Hepatocyte (in vitro differentiated cells): ENCODE data around the gene UPP1. TPM values are rescaled to one million over a fixed set of nuclear protein-coding genes. Genes with fewer than 3 reads are reported as not detected.
"Not testable (repeated sequence)": the region's sequence is repeated elsewhere in the genome, so short reads cannot be mapped to it uniquely, and the experiment has no call there.

Experiments used
- DNase-seq: peaks from one replicate; pipeline ENCODE4 v3.0.0-alpha.2; 2016; ENCODE audit warnings: low spot score
- H2AFZ ChIP-seq: fragments of 200-600 bp; sonication (generic); 2 replicates; pipeline ENCODE4 v1.6.0; 2016; ENCODE audit warnings: antibody characterized with exemption, mild to moderate bottlenecking
- H3K27ac ChIP-seq: fragments of 200-600 bp; sonication (generic); 2 replicates; pipeline ENCODE4 v1.5.1; 2016; ENCODE audit warnings: mild to moderate bottlenecking
- H3K27me3 ChIP-seq: fragments of 200-600 bp; sonication (generic); 2 replicates; pipeline ENCODE4 v1.6.1; 2016
- H3K36me3 ChIP-seq: fragments of 200-600 bp; sonication (generic); replicated peaks from 2 replicates; pipeline ENCODE4 v1.5.1; 2016; ENCODE audit warnings: low read depth; ENCODE audit not compliant: insufficient read depth
- H3K4me1 ChIP-seq: fragments of 200-600 bp; sonication (generic); 2 replicates; pipeline ENCODE4 v1.5.1; 2016; ENCODE audit warnings: mild to moderate bottlenecking, moderate library complexity; ENCODE audit not compliant: insufficient read depth
- H3K4me2 ChIP-seq: fragments of 200-600 bp; sonication (generic); 2 replicates; pipeline ENCODE4 v1.6.0; 2016
- H3K4me3 ChIP-seq: fragments of 200-600 bp; sonication (generic); 2 replicates; pipeline ENCODE4 v1.5.1; 2016; ENCODE audit warnings: mild to moderate bottlenecking
- H3K79me2 ChIP-seq: fragments of 200-600 bp; sonication (generic); 2 replicates; pipeline ENCODE4 v1.6.0; 2017; ENCODE audit warnings: mild to moderate bottlenecking
- H3K9me2 ChIP-seq: fragments of 200-600 bp; sonication (generic); replicated peaks from 2 replicates; pipeline ENCODE4 v1.6.0; 2017; ENCODE audit warnings: mild to moderate bottlenecking; ENCODE audit not compliant: insufficient read depth
- H3K9me3 ChIP-seq: fragments of 200-600 bp; sonication (generic); 2 replicates; pipeline ENCODE4 v1.5.1; 2016; ENCODE audit warnings: low read depth, mild to moderate bottlenecking
- H4K20me1 ChIP-seq: fragments of 200-600 bp; sonication (generic); 2 replicates; pipeline ENCODE4 v1.6.0; 2016; ENCODE audit warnings: mild to moderate bottlenecking; ENCODE audit not compliant: insufficient read depth, poor library complexity, severe bottlenecking
- EZH2 ChIP-seq: fragments of 200-600 bp; sonication (generic); IDR thresholded peaks from 2 replicates; pipeline ENCODE4 v1.6.1; 2016; ENCODE audit warnings: antibody characterized with exemption, mild to moderate bottlenecking, borderline replicate concordance
- EZH2phosphoT487 ChIP-seq: fragments of 200-600 bp; sonication (generic); IDR thresholded peaks from one replicate; pipeline ENCODE4 v1.6.1; 2018; ENCODE audit warnings: antibody characterized with exemption, mild to moderate bottlenecking, low read depth, moderate library complexity; ENCODE audit not compliant: unreplicated experiment, severe bottlenecking
- WGBS: methylation state at CpG from one replicate; pipeline ENCODE4 v1.1.6; 2016; ENCODE audit warnings: low lambda C conversion rate; ENCODE audit errors: missing lambda C conversion rate; 5-methylcytosine and 5-hydroxymethylcytosine counted together
- polyA plus RNA-seq: library from polyadenylated mRNA; unstranded; fragments of >200 nt; fragmentation: Nextera tagmentation; extraction: Ambion mirVana; gene quantifications from 2 replicates; pipeline ENCODE4 v1.2.1, GENCODE V29; 2016
- total RNA-seq: library from RNA; depleted of rRNA; stranded (reverse); fragments of >200 nt; gene quantifications from 2 replicates; pipeline ENCODE4 v1.2.3, GENCODE V29; 2014
- TF ChIP-seq, protein P1 (sequence below): fragments of 200-600 bp; sonication (generic); IDR thresholded peaks from 2 replicates; pipeline ENCODE4 v1.5.1; 2016; ENCODE audit warnings: antibody characterized with exemption, mild to moderate bottlenecking; ENCODE audit not compliant: poor library complexity

The UPP1 gene
- total and polyA plus RNA-seq, 2 experiments from 2014 or later: 12.7 to 38.7 TPM

- Histone ChIP-seq H3K27ac (no peak overlapping the region), H3K4me1 (no peaks in the 10 kb centered on the region), H3K27me3 (no peaks in the 10 kb centered on the region), H4K20me1 (no peaks in the 10 kb centered on the region), H3K9me3 (no peaks in the 10 kb centered on the region), H3K36me3 (no peaks in the 10 kb centered on the region), H2AFZ (peak overlapping the region; percentile 13), H3K79me2 (no peaks in the 10 kb centered on the region), H3K4me3 (no peak overlapping the region), H3K4me2 (no peak overlapping the region), H3K9me2 (no peaks in the 10 kb centered on the region)
- DNase-seq: no peak
- TF ChIP-seq EZH2phosphoT487: no peak
- TF ChIP-seq, protein P1, sequence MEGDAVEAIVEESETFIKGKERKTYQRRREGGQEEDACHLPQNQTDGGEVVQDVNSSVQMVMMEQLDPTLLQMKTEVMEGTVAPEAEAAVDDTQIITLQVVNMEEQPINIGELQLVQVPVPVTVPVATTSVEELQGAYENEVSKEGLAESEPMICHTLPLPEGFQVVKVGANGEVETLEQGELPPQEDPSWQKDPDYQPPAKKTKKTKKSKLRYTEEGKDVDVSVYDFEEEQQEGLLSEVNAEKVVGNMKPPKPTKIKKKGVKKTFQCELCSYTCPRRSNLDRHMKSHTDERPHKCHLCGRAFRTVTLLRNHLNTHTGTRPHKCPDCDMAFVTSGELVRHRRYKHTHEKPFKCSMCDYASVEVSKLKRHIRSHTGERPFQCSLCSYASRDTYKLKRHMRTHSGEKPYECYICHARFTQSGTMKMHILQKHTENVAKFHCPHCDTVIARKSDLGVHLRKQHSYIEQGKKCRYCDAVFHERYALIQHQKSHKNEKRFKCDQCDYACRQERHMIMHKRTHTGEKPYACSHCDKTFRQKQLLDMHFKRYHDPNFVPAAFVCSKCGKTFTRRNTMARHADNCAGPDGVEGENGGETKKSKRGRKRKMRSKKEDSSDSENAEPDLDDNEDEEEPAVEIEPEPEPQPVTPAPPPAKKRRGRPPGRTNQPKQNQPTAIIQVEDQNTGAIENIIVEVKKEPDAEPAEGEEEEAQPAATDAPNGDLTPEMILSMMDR: no peak
- no peak for TF ChIP-seq EZH2
Observed at GRCh38 chr7:48074204-48074654, 14.8 kb upstream of the UPP1 start.

DNA sequence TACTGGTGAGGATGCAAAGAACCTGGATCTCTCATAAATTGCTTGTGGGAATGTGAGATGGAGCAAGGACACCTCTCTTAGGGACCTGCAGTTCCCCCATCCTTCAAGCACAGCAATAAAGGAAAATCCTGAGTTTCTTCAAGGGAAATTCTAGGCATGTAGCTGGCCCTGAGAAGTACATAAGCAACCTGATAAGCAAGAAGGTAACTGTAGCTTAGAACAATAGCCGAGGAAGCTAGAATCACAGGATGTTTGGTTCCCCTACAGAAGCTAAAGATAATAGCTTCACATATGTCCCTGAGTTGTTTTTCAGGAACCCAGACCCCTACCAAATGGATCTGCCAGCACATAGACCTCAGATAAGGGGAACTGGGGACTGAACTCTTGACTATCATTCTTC is 11.6 kb upstream of the UPP1 start:
- WGBS: 67% methylated on average over 1 of the region's 1 CpG
- H2AFZ ChIP-seq: no peak overlapping the region
- H3K4me3 ChIP-seq: no peak overlapping the region
- no peak for DNase-seq
- no peaks in the 10 kb centered on the region for H3K79me2 ChIP-seq
- no peaks in the 10 kb centered on the region for H3K9me2 ChIP-seq
- H3K4me1 ChIP-seq: no peaks in the 10 kb centered on the region
- H3K27ac ChIP-seq: no peak overlapping the region
- H3K36me3 ChIP-seq: no peaks in the 10 kb centered on the region
- H3K4me2 ChIP-seq: no peak overlapping the region
- no peaks in the 10 kb centered on the region for H3K27me3 ChIP-seq
- H3K9me3 ChIP-seq: no peaks in the 10 kb centered on the region
- no peak for TF ChIP-seq EZH2
- no peak for TF ChIP-seq EZH2phosphoT487
- TF ChIP-seq, protein P1: no peak
- H4K20me1 ChIP-seq: no peaks in the 10 kb centered on the region

GRCh38 chr7:48078470-48078869 is 10.6 kb upstream of the UPP1 start:
- H4K20me1 ChIP-seq: no peaks in the 10 kb centered on the region
- H3K9me2 ChIP-seq: no peaks in the 10 kb centered on the region
- no peak overlapping the region for H3K27ac ChIP-seq
- no peak overlapping the region for H3K4me2 ChIP-seq
- H3K36me3 ChIP-seq: no peaks in the 10 kb centered on the region
- WGBS: 79% methylated on average over 2 of the region's 2 CpGs
- no peak for TF ChIP-seq EZH2
- TF ChIP-seq EZH2phosphoT487: no peak
- TF ChIP-seq, protein P1: no peak
- H3K4me1 ChIP-seq: no peaks in the 10 kb centered on the region
- no peak overlapping the region for H2AFZ ChIP-seq
- no peaks in the 10 kb centered on the region for H3K27me3 ChIP-seq
- H3K4me3 ChIP-seq: no peak overlapping the region
- DNase-seq: no peak
- H3K9me3 ChIP-seq: no peaks in the 10 kb centered on the region
- no peaks in the 10 kb centered on the region for H3K79me2 ChIP-seq

DNA sequence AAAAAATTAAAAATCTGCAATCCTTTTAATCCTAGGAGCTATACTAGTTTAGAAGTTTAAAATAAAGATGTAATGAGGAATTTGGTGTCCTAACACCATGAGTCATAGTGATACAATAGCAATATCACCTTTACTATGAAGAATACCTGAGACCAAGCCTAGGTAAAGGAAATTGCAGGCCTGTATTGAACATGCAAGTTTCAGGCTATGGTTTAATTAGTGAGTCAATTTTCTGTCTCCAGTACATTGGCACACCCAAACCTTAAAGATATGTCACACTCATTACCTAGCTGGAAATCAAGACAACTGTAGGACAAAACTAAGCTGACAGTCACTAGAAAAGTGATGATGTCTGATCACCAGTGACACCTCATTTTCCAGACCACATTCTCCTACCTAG is 6.7 kb upstream of the UPP1 start:
- H3K27me3 ChIP-seq, H3K27ac ChIP-seq, H3K36me3 ChIP-seq, H3K4me2 ChIP-seq, H2AFZ ChIP-seq, H3K79me2 ChIP-seq, DNase-seq, H3K9me3 ChIP-seq, H3K9me2 ChIP-seq, H3K4me3 ChIP-seq, H4K20me1 ChIP-seq: not testable (repeated sequence)
- peaks cover 16% of the 10 kb centered on the region for H3K4me1 ChIP-seq
